HEK293 (cell line): ENCODE measurements around the gene FAM181A.

Experiments used
- CTCF ChIA-PET: fragments of 350-600 bp; formaldehyde crosslinking; extraction: SDS; loops from one replicate; lab custom pipeline; 2021; ENCODE audit warnings: antibody characterized with exemption; lab: Yijun Ruan, JAX
- POLR2A ChIA-PET: fragments of 300-600 bp; formaldehyde crosslinking; extraction: SDS; loops from one replicate; lab custom pipeline; 2020; ENCODE audit warnings: antibody characterized with exemption, inconsistent platforms; lab: Yijun Ruan, JAX
- H3K27ac ChIP-seq: fragments of 200-500 bp; sonication (Bioruptor generic); 2 replicates; pipeline ENCODE4 v1.5.1; 2014; ENCODE audit warnings: low read depth, low read length, control low read depth, inconsistent platforms; ENCODE audit errors: extremely low read depth
- H3K36me3 ChIP-seq, 2 experiments: fragments of 200-500 bp in 1 of 2; sonication (Bioruptor generic) in 1 of 2; 1 replicate in 1 of 2; 2 replicates in 1 of 2; pipeline ENCODE4 v1.5.1; 2014 to 2017; ENCODE audit warnings: inconsistent platforms in 2 of 2, low read length in 2 of 2; ENCODE audit not compliant: control insufficient read depth in 2 of 2, insufficient read depth in 1 of 2
- H3K4me1 ChIP-seq: fragments of 200-500 bp; sonication (Bioruptor generic); 2 replicates; pipeline ENCODE4 v1.5.1; 2014; ENCODE audit warnings: mild to moderate bottlenecking, low read length, inconsistent platforms; ENCODE audit not compliant: control insufficient read depth, insufficient read depth
- H3K4me3 ChIP-seq: 2 replicates; pipeline ENCODE4 v1.5.1; 2011; ENCODE audit warnings: low read depth, mild to moderate bottlenecking, control low read depth, low read length, moderate library complexity
- H3K9me3 ChIP-seq: fragments of 200-500 bp; sonication (Bioruptor generic); 2 replicates; pipeline ENCODE4 v1.5.1; 2014; ENCODE audit warnings: low read depth, low read length, inconsistent platforms; ENCODE audit not compliant: control insufficient read depth, insufficient read depth
- ATF2 ChIP-seq: fragments of 450-650 bp; formaldehyde crosslinking; IDR thresholded peaks from 2 replicates; pipeline ENCODE4 v1.5.1; 2016; ENCODE audit warnings: missing biosample characterization, missing genetic modification characterization, low read depth
- GLI2 ChIP-seq: fragments of 450-650 bp; formaldehyde crosslinking; IDR thresholded peaks from 2 replicates; pipeline ENCODE4; 2017; ENCODE audit warnings: missing biosample characterization, missing genetic modification characterization, low read depth, borderline replicate concordance
- GLI4 ChIP-seq: fragments of 450-650 bp; formaldehyde crosslinking; IDR thresholded peaks from 2 replicates; pipeline ENCODE4 v1.5.1; 2016; ENCODE audit warnings: missing biosample characterization, missing genetic modification characterization
- KLF16 ChIP-seq: fragments of 450-650 bp; formaldehyde crosslinking; IDR thresholded peaks from 2 replicates; pipeline ENCODE4 v1.5.1; 2017; ENCODE audit warnings: missing biosample characterization, missing genetic modification characterization
- KLF7 ChIP-seq: fragments of 450-650 bp; formaldehyde crosslinking; IDR thresholded peaks from 2 replicates; pipeline ENCODE4 v1.5.1; 2016; ENCODE audit warnings: missing biosample characterization, missing genetic modification characterization, borderline replicate concordance
- SP3 ChIP-seq: fragments of 450-650 bp; formaldehyde crosslinking; IDR thresholded peaks from 2 replicates; pipeline ENCODE4 v1.5.1; 2016; ENCODE audit warnings: missing biosample characterization, missing genetic modification characterization
- TRIM28 ChIP-seq: IDR thresholded peaks from 2 replicates; pipeline ENCODE4 v1.6.1; 2011; ENCODE audit warnings: low read length, control low read depth, borderline replicate concordance
- ZBTB1 ChIP-seq: fragments of 450-650 bp; formaldehyde crosslinking; IDR thresholded peaks from 2 replicates; pipeline ENCODE4 v1.5.1; 2016; ENCODE audit warnings: missing biosample characterization, missing genetic modification characterization
- ZBTB10 ChIP-seq: fragments of 450-650 bp; formaldehyde crosslinking; IDR thresholded peaks from 2 replicates; pipeline ENCODE4 v1.5.1; 2016; ENCODE audit warnings: missing biosample characterization, missing genetic modification characterization
- ZFP3 ChIP-seq: fragments of 450-650 bp; formaldehyde crosslinking; IDR thresholded peaks from 2 replicates; pipeline ENCODE4 v1.5.1; 2016; ENCODE audit warnings: low read depth, missing biosample characterization, missing genetic modification characterization
- ZNF133 ChIP-seq: fragments of 450-650 bp; formaldehyde crosslinking; IDR thresholded peaks from 2 replicates; pipeline ENCODE4 v1.5.1; 2016; ENCODE audit warnings: missing biosample characterization, missing genetic modification characterization
- ZNF248 ChIP-seq: fragments of 450-650 bp; formaldehyde crosslinking; IDR thresholded peaks from 2 replicates; pipeline ENCODE4 v1.5.1; 2017; ENCODE audit warnings: missing biosample characterization, missing genetic modification characterization
- ZNF26 ChIP-seq: fragments of 450-650 bp; formaldehyde crosslinking; IDR thresholded peaks from 2 replicates; pipeline ENCODE4 v1.5.1; 2016; ENCODE audit warnings: missing biosample characterization, missing genetic modification characterization
- ZNF311 ChIP-seq: fragments of 450-650 bp; formaldehyde crosslinking; IDR thresholded peaks from 2 replicates; pipeline ENCODE4 v1.5.1; 2017; ENCODE audit warnings: missing biosample characterization, missing genetic modification characterization, borderline replicate concordance
- ZNF335 ChIP-seq: fragments of 450-650 bp; formaldehyde crosslinking; conservative IDR thresholded peaks from 2 replicates; pipeline ENCODE4 v1.5.1; 2016; ENCODE audit warnings: missing biosample characterization, missing genetic modification characterization
- ZNF341 ChIP-seq: fragments of 450-650 bp; formaldehyde crosslinking; IDR thresholded peaks from 2 replicates; pipeline ENCODE4; 2016; ENCODE audit warnings: low read depth, missing biosample characterization, missing genetic modification characterization
- ZNF449 ChIP-seq: fragments of 450-650 bp; formaldehyde crosslinking; IDR thresholded peaks from 2 replicates; pipeline ENCODE4 v1.5.1; 2017; ENCODE audit warnings: missing biosample characterization, mild to moderate bottlenecking, missing genetic modification characterization, moderate library complexity
- ZNF488 ChIP-seq: fragments of 450-650 bp; formaldehyde crosslinking; IDR thresholded peaks from 2 replicates; pipeline ENCODE4 v1.5.1; 2016; ENCODE audit warnings: missing biosample characterization, missing genetic modification characterization
- ZNF529 ChIP-seq: fragments of 450-650 bp; formaldehyde crosslinking; IDR thresholded peaks from 2 replicates; pipeline ENCODE4 v1.5.1; 2017; ENCODE audit warnings: missing genetic modification characterization, missing biosample characterization; ENCODE audit not compliant: insufficient replicate concordance
- ZNF548 ChIP-seq: fragments of 450-650 bp; formaldehyde crosslinking; IDR thresholded peaks from 2 replicates; pipeline ENCODE4 v1.5.1; 2016; ENCODE audit warnings: missing biosample characterization, missing genetic modification characterization
- ZNF585B ChIP-seq: fragments of 450-650 bp; formaldehyde crosslinking; IDR thresholded peaks from 2 replicates; pipeline ENCODE4 v1.5.1; 2016; ENCODE audit warnings: missing biosample characterization, missing genetic modification characterization
- ZNF623 ChIP-seq: fragments of 450-650 bp; formaldehyde crosslinking; IDR thresholded peaks from 2 replicates; pipeline ENCODE4 v1.5.1; 2016; ENCODE audit warnings: missing biosample characterization, missing genetic modification characterization
- ZNF645 ChIP-seq: fragments of 450-650 bp; formaldehyde crosslinking; IDR thresholded peaks from 2 replicates; pipeline ENCODE4; 2016; ENCODE audit warnings: missing biosample characterization, missing genetic modification characterization
- ZSCAN18 ChIP-seq: fragments of 450-650 bp; formaldehyde crosslinking; IDR thresholded peaks from 2 replicates; pipeline ENCODE4 v1.5.1; 2016; ENCODE audit warnings: missing biosample characterization, missing genetic modification characterization

Gene FAM181A

GRCh38 chr14:93965946-93966474, 38.9 kb downstream of the FAM181A start:
- Histone ChIP-seq H3K9me3 (no peaks in the 10 kb centered on the region), H3K36me3 (no peaks in the 10 kb centered on the region), H3K4me1 (peaks cover 4% of the 10 kb centered on the region), H3K4me3 (no peak overlapping the region)
- TF ChIP-seq ZNF133, result no peak
- TF ChIP-seq ZNF623 (tag by site-specific recombination), result no peak
- no peak for TF ChIP-seq ZNF449 (tag by site-specific recombination)
- TF ChIP-seq ZNF645 (tag by site-specific recombination), result no peak
- no peak for TF ChIP-seq ZNF529 (tag by site-specific recombination)
- TF ChIP-seq ZNF488, result no peak
- no peak for TF ChIP-seq ZFP3 (tag by site-specific recombination)
- no peak for TF ChIP-seq ZNF26
- TF ChIP-seq, all 188 proteins: peak for 0
- CTCF ChIA-PET, result interaction anchor here (0.7 to 1.1 kb wide), 2 partner anchors 15 to 18 kb away, joined by 3 to 5 read pairs; no protein-coding TSS in a partner anchor
- no peak overlapping the region for H3K27ac ChIP-seq
- POLR2A ChIA-PET, result interaction anchor here (0.5 kb wide), 1 partner anchor 143 kb away, joined by 6 read pairs; no protein-coding TSS in a partner anchor

- Histone ChIP-seq H3K4me1 (peaks cover 4% of the 10 kb centered on the region), H3K9me3 (no peaks in the 10 kb centered on the region), H3K4me3 (no peak overlapping the region), H3K27ac (no peak overlapping the region), H3K36me3 (no peaks in the 10 kb centered on the region)
- ChIA-PET CTCF (interaction anchor here (0.6 to 6.5 kb wide), 3 partner anchors 28 to 862 kb away, joined by 3 to 91 read pairs (median 4); no protein-coding TSS in a partner anchor), POLR2A (no interaction called here)
- TF ChIP-seq TRIM28 (no peak), ZBTB10 (tag by site-specific recombination) (no peak), ZNF311 (tag by site-specific recombination) (no peak), ZNF248 (tag by site-specific recombination) (no peak), ZNF548 (no peak), GLI4 (no peak), ATF2 (tag by site-specific recombination) (no peak), ZNF341 (no peak), ZNF585B (tag by site-specific recombination) (no peak), GLI2 (no peak), KLF7 (tag by site-specific recombination) (no peak), ZNF335 (tag by site-specific recombination) (no peak), SP3 (tag by site-specific recombination) (no peak), ZSCAN18 (tag by site-specific recombination) (no peak), ZBTB1 (tag by site-specific recombination) (no peak), KLF16 (no peak)
Observed at GRCh38 chr14:93967637-93968250, 40.6 kb downstream of the FAM181A start.
